Iris pigment epithelial cell (primary cell): ENCODE data around the gene CTAG1A.
"Not testable (repeated sequence)": the region's sequence is repeated elsewhere in the genome, so short reads cannot be mapped to it uniquely, and the experiment has no call there.

Experiments
- DNase-seq: peaks from one replicate; pipeline ENCODE4 v3.0.0-alpha.2; 2011; ENCODE audit warnings: low read depth

The CTAG1A gene

DNA sequence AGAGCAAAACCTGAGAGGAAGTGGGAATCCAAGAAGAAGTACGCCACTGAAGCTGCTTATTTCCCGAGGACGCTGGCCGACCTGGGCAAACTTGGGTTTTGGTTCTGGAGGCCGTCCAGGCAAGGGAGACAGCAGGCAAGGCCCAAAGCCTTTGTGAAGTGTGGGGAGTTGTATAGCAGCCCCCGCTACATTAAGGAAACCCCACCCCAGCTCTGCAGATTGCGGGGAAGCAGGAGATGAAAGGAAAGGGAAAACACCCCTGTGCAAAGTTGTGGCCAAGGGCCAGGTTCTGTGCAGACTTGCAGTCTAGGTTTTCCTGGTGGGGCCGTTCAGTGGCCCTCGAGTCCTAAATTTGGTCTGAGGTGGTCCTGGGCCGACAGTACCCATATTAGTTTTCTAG is 11.9 kb upstream of the CTAG1A start:
- not testable (repeated sequence) for DNase-seq

DNA sequence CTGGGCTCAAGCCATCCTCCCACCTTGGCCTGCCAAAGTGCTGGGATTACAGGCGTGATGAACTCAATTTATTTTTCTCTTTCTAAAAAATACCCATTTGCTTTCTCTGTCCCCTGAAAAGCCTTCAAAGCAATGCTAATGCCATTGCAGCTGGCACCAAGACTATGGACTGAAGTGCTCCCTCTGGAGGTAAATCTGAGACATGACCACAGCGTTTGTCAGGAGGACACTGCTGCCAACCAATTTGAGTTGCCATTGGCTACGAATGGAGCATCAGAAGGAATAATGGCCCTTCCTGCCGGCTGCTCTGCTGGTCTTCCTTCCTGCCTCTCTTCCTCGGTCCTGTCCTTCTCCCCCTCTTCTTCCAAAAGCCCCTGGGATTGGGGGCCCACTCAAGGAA is 9.9 kb upstream of the CTAG1A start:
- DNase-seq: not testable (repeated sequence)

DNA sequence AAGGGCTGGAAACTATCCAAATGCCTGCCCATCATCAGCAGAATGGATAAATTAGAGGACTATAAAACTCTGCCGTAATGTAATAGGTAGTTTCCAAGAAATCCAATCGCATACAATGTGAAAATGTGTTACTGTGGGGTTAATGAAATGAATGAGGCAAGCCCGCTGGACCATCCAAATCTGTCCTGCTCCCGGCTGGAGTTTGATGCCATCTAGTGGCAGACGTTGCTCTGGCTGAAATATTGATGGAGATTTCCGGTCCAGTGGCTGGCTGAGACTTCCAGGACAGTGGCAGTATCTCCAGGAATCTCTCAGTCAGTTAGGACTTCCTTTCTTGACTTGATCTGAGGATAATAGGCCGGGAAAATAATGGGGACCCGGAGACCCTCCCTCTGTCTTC is 1.9 kb upstream of the CTAG1A start:
- not testable (repeated sequence) for DNase-seq

DNA sequence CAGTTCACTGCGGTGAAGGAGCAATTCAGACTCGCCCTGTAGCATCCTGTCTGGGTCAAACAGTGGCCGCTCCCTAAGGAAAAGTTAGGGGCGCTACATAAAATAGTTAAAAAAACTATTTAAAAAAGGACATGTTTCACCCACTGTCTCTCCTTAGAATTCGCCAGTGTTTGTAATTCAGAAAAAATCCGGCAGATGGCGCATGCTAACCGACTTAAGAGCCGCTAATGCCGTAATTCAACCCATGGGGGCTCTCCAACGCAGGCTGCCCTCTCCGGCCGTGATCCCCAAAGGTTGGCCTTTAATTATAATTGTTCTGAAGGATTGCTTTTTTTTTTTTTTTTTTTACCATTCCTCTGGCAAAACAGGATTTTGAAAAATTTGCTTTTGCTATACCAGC is 5.5 kb downstream of the CTAG1A start:
- DNase-seq: not testable (repeated sequence)

DNA sequence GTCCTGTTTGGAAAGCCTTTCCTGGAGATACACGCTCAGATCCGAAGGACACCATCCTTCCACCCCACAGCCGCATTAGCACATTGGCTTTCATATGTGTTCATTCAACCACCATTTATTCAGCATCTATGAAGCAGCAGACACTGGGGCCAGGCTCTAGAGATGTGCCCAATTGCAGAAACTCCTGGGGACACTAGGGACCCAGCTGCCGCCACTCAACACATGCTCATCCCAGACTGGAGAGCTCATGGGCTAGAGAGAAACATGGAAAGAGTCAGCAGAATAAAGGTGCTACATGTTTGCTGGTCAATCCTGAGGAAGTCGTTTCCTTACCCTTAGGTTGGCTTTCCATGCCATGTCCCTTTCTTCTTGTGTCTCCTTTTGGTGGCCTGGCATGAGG is 7.6 kb downstream of the CTAG1A start:
- no peak for DNase-seq

DNA sequence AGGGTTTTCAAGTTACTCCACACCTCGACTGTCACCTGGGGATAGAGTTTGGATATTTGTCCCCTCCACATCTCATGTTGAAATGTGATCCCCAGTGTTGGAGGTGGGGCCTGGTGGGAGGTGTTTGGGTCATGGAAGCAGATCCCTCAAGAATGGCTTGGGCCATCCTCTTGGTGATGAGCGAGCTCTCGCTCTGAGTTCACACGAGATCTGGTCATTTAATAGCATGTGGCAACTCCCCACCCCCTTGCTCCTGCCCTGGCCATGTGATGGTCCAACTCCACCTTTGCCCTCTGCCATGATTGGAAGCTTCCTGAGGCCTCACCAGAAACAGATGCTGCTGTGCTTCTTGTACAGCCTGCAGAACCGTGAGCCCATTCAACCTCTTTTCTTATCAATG is 8.3 kb downstream of the CTAG1A start:
- DNase-seq: no peak

DNA sequence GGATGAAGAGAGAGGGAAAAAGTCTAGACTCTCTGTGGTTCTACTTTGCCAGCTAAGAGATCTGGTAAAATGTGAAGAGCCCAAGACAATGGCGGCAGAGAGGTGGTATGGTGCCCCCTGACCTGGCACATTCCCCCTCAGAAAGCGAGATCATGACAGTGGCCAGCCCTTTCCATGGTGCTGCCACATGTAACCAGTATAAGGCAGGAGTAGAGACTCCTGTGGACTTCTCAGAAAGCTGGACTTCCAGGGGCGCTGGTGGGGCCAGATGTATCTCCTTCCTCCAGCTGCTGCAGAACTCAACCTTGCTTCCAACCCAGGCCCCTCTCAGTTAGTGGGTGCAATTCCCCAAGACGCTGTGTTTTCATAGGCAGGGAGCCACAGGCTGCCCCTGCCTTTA is 9.6 kb downstream of the CTAG1A start:
- no peak for DNase-seq

DNA sequence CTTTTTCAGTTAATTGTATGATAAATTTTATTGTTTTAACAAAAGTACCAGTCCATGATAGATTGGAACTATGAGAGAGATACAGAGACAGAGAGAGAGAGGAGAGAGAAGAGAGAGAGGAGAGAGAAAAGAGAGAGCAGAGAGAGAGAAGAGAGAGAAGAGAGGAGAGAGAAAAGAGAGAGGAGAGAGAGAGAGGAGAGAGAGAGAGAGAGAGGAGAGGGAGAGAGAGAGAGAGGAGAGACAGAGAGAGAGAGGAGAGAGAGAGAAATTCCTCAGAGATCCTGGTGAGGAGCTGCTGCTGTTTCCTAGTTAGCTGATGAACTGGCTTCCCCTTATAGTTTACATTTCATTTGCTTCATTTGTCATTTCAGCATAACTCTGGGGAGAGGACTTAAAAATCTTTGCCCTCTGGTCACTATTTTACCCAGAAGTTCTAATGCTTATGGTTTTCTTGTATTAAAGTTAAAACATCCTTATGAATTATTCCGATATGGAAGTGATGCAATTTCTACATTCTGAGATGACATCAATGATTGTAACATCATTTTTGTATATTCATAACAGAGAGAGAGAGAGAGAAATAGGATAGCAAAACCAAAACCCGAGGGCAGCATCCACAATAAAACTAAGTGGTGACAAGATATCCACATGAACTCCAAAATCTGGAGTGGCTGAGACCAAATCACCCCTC is 10.8 kb downstream of the CTAG1A start:
- DNase-seq: peak; percentile 12

DNA sequence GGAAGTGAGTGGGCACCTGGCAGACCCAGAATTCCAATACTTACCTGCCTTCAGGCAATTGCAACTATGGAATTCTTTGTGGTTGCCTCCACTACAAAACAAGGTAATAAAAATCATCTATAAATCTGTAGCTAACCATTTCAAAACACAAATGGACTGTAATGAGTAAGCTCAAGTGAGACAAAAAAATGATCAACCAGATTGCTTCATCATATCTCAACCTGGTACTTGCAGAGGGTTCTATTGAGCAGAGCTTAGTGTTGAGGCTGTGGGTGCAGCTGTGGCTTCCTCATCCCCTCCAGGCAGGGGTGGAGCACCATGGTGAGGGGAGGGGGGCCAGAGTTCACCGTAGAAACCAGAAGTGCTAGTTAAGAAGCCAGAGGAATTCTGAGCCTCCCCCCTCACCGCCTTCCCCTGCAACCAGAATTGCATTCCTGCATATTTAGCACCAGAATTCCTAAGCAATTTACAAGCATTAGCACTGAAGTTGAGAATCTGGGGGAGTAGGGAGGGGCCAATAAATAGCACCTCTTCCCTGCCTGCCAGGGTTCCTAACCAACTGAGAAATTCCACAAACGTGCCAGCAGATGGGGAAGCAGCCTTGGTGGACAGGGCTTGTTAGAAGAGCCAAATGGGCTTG is 11.5 kb downstream of the CTAG1A start:
- DNase-seq: peak; percentile 73

DNA sequence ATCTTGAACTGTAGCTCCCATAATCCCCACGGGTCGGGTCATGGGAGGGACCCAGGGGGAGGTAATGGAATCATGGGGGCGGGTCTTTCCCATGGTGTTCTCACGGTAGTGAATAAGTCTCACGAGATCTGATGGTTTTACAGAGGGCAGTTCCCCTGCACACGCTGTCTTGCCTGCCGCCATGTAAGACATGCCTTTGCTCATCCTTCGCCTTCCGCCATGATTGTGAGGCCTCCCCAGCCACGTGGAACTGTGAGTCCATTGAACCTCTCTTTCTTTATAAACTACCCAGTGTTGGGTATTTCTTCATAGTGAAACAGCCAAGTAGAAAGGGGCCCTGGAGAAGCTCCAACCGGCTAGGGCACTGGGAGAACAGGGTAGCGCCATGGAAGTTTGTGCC is 12.3 kb downstream of the CTAG1A start:
- no peak for DNase-seq

DNA sequence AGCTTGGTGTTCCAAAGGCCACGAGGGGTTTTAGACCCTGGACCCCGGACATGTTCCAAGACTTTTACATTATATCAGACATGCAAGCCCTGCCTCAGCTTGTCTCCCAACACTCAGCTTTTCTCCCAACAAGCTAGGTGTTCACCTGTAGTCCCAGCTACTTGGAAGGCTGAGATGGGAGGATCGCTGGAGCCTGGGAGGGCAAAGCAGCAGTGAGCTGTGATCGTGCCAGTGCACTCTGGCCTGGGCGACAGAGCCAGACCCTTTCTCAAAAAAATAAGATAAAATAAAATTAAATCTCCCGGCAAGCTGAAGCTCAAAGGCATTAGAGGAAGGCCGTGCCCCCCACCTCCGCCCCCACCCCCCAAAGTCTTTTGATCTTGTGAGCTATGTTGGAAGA is 13.7 kb downstream of the CTAG1A start:
- no peak for DNase-seq

DNA sequence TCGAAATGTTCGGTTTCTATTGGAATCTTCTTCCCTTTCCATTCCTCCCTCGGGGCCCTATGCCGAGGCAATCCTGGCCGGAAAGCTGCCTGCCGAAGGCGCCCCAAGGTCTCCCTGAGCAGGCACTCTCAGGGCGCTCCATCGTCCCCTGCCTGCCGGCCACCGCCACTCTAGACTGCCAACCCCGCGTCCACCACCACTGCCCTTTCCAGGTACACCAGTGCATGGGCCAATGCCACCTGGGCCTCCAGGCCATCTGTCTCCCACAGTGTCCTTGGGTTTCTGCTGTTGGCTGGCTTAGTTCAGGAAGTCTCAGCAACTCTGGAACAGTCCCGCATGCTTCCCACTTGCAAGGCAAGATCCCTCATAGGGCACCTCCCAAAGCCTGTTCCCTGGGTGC is 14.6 kb downstream of the CTAG1A start:
- DNase-seq: no peak

DNA sequence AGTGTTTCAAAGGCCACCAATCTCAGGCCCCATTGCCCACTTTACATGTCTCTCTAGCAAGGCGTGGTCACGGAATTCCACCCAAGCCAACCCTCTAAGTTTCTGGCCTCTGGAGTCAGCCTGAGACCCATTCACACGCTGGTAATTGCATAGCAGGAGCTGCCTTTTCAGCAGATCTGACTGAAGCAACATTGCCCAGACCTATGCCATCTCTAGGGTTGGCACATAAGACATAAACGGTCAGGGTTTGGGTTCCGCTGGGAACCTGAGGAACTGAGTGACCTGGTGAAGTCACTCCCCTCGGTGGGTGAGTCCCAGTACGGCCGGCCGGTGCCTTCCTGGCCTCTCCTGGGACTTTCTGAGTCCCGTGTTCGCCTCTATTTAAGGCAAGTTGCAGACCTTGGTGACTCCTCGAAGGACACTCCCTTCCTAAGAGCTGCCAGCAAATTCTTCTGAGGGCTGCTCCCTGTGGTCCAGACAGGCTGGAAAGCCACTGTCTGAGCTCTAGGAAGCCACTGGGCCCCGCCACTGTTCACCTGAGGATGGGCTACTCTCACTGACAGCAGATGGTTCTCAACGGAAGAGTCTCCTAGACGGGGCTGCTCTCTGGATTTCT is 15.9 kb downstream of the CTAG1A start:
- DNase-seq: peak; percentile 61

DNA sequence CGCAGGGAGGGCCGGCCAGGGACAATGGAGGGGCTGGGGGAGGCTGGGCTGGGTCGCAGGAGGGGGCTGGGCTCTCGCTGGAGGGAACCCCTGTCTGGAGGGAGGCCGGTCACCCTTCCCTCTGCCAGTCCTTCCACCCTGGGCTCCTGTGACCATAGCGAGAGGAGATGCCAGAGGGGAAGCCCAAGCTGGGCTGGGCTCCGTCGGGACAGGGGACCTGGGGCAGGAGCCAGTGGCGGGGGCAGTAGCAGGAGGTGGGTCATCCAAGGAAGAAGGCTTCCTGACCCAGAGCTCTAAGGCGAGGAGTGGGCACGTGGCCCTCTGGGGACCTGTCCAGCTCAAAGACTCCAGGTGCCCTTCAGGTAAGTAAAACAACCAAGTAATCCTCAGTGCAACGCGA is 17.3 kb downstream of the CTAG1A start:
- DNase-seq: no peak

DNA sequence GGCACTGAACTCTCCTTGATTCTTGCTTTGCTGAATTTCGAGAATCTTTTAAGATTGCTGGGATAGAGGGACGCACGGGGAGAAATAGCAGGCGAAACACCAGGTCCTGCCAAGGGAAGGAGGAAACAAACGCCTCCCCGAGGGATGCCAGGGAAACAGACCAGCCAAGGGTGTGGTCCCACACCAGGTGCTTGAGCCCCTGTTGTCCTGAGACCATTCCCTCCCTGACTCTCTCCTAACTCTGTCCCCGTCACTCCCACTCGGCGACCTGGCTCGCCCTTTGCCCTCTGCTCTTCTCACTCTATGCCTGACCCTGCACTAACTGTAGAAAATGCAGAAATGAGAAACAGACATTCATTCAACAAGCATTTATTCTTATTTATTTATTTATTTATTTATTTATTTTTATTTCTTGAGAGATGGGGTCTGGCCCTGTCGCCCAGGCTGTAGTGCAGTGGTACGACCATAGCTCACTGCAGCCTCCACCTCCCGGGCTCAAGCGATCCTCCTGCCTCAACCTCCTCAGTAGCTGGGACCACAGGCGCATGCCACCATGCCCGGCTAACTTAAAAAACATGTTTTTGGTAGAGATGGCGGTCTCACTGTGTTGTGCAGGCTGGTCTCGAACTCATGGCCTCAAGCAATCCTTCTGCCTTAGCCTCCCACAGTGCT is 18.0 kb downstream of the CTAG1A start:
- no peak for DNase-seq

DNA sequence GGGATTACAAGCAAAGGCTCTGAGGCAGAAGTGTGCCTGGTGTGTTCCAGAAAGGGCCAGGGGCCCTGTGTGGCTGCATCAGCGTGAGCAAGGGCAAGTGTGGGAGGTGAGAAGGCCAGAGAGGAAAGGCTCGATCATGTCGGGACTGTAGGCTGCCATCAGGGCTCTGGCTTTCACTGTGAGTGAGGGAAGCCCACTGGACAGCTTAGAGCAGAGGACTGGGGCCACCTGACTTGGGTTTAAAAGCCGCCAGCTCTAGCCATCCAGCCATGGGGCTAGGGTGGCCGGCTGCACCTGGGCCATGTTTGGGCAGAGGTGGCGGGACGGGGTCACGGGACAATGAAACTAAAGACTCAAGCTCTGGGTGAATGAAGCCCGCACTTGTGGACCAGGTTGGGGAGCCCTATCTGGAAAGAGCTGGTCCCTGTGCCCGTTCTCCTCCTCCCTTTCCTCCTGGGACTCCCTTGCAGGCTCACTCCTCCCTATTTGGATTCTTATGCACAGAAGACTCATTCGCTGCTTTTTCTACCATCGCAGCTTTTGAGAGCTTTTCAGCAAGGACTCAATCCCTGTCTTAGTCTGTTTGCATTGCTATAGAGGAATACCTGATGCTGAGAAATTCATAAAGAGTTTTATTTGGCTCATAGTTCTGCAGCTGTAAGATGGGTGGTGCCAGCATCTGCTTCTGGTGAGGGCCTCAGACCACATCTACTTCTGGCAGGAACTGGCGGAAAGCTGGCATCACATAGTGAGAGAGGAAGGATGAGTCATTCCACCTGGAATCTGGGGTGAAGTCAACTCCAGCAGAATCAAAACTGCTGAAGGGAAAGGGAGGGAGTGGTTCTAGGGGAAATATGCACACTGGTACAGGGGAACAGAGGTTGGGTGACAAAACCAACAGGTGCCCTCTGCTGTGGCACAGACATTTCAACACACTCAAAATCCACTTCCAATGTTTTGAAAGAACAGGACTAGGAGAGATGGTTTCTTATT is 18.8 kb downstream of the CTAG1A start:
- DNase-seq: peak; percentile 59

DNA sequence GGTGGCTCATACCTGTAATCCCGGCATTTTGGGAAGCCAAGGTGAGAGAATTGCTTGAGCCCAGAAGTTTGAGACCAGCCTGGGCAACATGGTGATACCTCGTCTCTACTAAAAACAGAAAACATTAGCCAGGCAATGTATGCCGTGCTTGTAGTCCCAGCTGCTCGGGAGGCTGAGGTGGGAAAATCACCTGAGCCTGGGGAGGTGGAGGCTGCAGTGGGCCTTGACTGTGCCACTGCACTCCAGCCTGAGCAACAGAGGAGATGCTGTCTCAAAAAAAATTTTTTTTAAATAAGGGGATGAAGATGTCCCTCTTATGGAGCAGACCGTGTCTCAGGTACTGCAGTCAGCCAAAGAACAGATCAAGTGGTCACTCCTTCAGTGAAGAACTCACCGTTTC is 20.6 kb downstream of the CTAG1A start:
- DNase-seq: no peak

DNA sequence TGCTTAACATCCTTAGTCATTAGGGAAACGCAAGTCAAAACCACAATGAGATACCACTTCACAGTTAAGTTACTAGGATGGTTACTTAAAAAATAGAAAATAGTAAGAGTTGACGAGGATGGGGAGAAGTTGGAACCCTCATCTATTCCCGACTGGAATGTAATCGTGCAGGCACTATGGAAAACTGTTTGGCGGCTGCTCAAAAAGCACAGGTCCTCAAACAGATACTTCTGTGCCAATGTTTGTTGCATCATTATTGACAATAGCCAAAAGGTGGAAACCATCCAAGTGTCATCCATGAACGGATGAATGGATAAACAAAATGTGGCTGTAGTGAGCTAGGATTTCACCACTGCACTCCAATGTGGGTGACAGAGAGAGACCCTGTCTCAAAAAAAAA is 22.4 kb downstream of the CTAG1A start:
- no peak for DNase-seq

DNA sequence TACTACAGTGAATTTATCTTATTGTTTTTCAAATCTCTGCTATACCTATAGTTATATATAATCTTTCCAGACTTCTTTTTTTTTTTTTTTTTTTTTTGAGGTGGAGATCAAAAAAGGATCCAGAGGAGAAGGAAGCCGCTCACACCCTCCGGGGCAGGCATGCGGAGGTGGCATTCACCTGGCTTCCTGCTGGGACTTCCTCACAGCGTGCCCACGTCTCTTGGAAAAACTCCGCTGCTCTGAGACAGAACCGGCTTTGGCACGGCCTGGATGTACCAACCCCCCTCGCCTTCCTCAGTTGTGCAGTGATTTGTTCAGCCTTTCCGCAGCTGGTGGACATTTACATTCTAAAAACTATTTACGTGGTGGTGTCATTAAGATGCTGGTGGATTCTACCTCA is 23.0 kb downstream of the CTAG1A start:
- not testable (repeated sequence) for DNase-seq

DNA sequence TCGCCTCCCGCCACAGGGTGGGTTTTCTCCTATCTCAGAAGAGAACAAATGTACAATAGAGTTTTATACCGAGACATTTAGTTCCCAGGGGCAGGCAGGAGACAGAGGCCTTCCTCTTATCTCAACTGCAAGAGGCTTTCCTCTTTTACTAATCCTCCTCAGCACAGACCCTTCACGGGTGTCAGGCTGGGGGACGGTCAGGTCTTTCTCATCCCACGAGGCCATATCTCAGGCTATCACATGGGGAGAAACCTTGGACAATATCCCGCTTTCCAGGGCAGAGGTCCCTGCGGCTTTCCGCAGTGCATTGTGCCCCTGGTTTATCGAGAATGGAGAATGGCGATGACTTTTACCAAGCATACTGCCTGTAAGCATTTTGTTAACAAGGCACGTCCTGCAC is 23.9 kb downstream of the CTAG1A start:
- DNase-seq: not testable (repeated sequence)

DNA sequence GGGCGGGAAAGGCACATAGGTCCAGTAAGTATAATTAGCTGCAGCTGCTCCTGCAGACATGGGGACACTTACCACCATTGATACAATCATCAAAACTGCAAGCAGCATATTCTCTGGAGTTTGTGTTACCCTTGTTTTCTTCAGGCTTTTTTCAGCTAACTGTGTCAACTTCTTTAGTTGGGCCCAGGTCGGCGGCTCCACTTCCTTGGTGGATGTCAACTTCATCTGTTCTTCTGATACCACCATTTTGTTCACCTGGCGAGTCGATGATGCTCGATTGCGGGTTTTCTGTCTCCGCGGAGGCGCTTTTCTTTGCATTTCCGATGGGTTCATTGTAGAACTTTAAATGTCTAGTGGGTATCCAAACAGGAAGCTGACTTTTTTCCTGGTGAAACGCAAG is 26.2 kb downstream of the CTAG1A start:
- DNase-seq: not testable (repeated sequence)

DNA sequence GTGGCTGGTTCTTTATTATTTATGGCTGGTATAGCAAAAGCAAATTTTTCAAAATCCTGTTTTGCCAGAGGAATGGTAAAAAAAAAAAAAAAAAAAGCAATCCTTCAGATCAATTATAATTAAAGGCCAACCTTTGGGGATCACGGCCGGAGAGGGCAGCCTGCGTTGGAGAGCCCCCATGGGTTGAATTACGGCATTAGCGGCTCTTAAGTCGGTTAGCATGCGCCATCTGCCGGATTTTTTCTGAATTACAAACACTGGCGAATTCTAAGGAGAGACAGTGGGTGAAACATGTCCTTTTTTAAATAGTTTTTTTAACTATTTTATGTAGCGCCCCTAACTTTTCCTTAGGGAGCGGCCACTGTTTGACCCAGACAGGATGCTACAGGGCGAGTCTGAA is 28.7 kb downstream of the CTAG1A start:
- DNase-seq: not testable (repeated sequence)
